Measurements from ENCODE around the gene RIMKLA. TPM values are rescaled to one million over a fixed set of nuclear protein-coding genes. Genes with fewer than 3 reads are reported as not detected.

RIMKLA gene
- total RNA-seq, 1 donor from 2014 or later: 0.27 TPM

DNA sequence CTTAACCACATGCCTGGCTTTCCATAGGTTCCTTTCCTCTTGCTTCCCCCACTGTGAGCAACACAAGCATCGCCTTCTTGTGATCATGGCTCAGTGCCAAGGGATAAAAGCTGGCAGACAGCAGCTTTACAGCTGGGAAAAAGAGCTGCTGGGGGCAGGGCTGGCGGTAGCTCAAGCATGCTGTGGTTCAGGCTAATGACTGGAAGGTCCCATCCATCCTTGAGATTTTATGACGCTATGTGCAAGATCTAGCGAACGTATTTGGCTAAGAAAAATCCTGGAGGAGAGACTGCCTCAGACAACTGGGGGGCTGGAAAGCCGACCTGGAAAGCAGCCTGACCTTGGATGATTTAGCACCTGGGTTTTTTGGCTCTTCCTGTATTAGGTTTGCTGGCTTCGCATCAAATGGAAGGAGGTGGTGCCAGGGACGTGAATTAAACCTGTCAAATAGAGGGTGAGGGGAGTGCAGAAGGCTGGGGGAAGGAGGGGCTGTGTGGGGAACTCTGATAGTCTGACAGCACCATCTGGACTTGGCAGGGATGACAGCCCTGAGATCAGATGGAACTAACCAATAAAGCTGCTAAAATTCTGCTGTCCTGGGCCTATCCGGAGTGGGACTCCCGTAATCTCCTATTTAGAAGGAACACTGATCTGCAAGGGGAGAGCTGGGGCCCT lies 40.5 kb downstream of the RIMKLA start:
- TF ChIP-seq, protein P1, sequence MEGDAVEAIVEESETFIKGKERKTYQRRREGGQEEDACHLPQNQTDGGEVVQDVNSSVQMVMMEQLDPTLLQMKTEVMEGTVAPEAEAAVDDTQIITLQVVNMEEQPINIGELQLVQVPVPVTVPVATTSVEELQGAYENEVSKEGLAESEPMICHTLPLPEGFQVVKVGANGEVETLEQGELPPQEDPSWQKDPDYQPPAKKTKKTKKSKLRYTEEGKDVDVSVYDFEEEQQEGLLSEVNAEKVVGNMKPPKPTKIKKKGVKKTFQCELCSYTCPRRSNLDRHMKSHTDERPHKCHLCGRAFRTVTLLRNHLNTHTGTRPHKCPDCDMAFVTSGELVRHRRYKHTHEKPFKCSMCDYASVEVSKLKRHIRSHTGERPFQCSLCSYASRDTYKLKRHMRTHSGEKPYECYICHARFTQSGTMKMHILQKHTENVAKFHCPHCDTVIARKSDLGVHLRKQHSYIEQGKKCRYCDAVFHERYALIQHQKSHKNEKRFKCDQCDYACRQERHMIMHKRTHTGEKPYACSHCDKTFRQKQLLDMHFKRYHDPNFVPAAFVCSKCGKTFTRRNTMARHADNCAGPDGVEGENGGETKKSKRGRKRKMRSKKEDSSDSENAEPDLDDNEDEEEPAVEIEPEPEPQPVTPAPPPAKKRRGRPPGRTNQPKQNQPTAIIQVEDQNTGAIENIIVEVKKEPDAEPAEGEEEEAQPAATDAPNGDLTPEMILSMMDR (IDR thresholded peaks at IDR 0.05): no peak
- Mint-ChIP-seq H3K27me3 (ENCODE audit: low read depth) (no peaks in the 10 kb centered on the region), H3K36me3 (ENCODE audit: low read depth) (no peaks in the 10 kb centered on the region), H3K27ac (ENCODE audit: unreplicated experiment) (peak overlapping the region; percentile 2), H3K9me3 (ENCODE audit: low read depth) (no peaks in the 10 kb centered on the region), H3K4me3 (ENCODE audit: unreplicated experiment) (peak overlapping the region; percentile 17), H3K4me1 (ENCODE audit: low read depth) (peaks cover 30% of the 10 kb centered on the region)
- DNase-seq (ENCODE audit: low spot score): no peak

DNA sequence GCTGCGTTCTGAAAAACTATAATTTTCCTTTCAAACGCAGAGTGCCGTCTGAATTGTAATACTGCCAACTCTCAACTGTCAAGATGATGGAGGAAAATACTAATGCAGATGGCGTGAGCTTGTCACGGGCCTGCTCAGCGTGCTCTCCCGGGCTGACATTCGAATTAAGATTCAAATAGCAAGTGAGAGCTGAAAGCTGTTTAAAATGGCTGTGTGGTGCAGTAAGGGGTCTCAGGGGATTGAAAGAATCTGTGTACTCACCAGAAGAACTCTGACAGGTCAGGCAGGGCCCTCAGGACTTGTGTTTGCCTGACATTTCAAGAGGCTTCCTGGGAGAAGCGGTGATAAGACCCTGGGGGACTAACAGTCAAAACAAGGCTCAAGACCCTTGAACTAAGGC lies 42.1 kb downstream of the RIMKLA start:
- DNase-seq (ENCODE audit: low spot score): no peak
- H3K27ac Mint-ChIP-seq (ENCODE audit: unreplicated experiment): no peak overlapping the region
- no peaks in the 10 kb centered on the region for H3K36me3 Mint-ChIP-seq (ENCODE audit: low read depth)
- no peaks in the 10 kb centered on the region for H3K9me3 Mint-ChIP-seq (ENCODE audit: low read depth)
- H3K4me1 Mint-ChIP-seq (ENCODE audit: low read depth): peaks cover 30% of the 10 kb centered on the region
- no peak overlapping the region for H3K4me3 Mint-ChIP-seq (ENCODE audit: unreplicated experiment)
- no peaks in the 10 kb centered on the region for H3K27me3 Mint-ChIP-seq (ENCODE audit: low read depth)
- TF ChIP-seq, protein P1 (IDR thresholded peaks at IDR 0.05): no peak

DNA sequence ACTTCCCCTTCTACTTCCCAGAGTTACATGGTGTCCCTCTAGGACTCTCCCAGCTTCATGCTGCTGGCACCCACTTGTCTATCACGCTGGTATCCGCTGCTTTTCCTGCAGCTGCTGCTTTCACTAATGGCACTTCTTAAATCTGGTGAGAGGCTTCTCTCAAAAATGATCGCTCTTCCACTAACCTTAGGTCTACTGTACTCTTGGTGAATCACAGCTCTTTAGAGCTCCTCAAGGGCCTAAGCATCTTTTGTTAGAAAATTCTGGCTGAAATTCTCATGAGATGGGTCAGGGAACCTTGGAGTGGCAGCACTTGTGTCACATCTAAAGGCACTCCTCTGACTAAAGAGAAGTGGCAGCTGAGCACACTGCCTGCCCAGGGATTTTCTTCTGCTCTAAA lies 43.1 kb downstream of the RIMKLA start:
- TF ChIP-seq, protein P1 (IDR thresholded peaks at IDR 0.05): no peak

DNA sequence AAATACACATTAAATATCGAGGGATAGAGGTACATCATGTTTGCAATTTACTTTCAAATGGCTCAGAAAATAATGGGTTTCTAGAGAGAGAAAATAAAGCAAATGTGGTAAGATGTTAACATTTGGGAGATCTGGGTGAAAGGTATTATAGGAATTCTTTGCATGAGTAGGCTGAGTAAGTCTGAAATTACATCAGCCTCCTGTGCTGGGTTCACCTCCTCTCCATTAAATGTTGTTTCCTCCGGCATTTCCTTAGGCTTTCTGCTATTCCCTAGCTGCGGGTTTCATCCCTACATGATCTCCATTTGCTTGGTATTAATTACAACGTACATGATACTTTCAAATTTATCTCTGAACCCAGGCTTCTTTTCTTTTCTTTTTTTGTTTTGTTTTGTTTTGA lies 43.6 kb downstream of the RIMKLA start:
- Mint-ChIP-seq H3K27me3 (ENCODE audit: low read depth) (no peaks in the 10 kb centered on the region), H3K4me1 (ENCODE audit: low read depth) (peaks cover 30% of the 10 kb centered on the region), H3K36me3 (ENCODE audit: low read depth) (no peaks in the 10 kb centered on the region), H3K9me3 (ENCODE audit: low read depth) (no peaks in the 10 kb centered on the region), H3K27ac (ENCODE audit: unreplicated experiment) (peak overlapping the region; percentile 76), H3K4me3 (ENCODE audit: unreplicated experiment) (no peak overlapping the region)
- TF ChIP-seq, protein P1 (IDR thresholded peaks at IDR 0.05): no peak
- DNase-seq (ENCODE audit: low spot score): no peak

More for the DNA sequence above, 43.1 kb downstream of the RIMKLA start:
- no peaks in the 10 kb centered on the region for H3K36me3 Mint-ChIP-seq (ENCODE audit: low read depth)
- no peak overlapping the region for H3K4me3 Mint-ChIP-seq (ENCODE audit: unreplicated experiment)
- no peaks in the 10 kb centered on the region for H3K9me3 Mint-ChIP-seq (ENCODE audit: low read depth)
- no peak for DNase-seq (ENCODE audit: low spot score)
- H3K27ac Mint-ChIP-seq (ENCODE audit: unreplicated experiment): no peak overlapping the region
- H3K4me1 Mint-ChIP-seq (ENCODE audit: low read depth): peaks cover 30% of the 10 kb centered on the region
- H3K27me3 Mint-ChIP-seq (ENCODE audit: low read depth): no peaks in the 10 kb centered on the region

DNA sequence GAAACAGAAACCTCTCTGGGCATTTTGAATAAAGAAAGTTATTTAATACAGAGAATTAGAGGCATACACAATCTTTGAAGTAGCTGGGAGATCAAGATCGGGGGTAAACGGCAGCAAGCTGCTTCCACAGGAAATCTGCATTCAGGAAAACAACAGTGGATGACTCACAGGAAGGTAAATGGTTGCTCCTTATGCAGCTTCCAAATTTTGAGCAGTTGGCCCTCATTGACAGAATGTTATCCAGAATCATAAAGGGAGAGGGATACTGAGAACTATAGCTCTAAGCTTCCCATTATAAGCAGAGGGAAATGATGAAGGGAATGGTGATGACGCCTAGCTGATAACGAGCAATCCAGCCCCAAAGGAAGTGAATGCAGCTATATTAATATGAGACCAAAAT lies 46.6 kb downstream of the RIMKLA start:
- DNase-seq (ENCODE audit: low spot score): no peak
- TF ChIP-seq, protein P1 (IDR thresholded peaks at IDR 0.05): no peak
- H3K27ac Mint-ChIP-seq (ENCODE audit: unreplicated experiment): no peak overlapping the region
- no peak overlapping the region for H3K4me3 Mint-ChIP-seq (ENCODE audit: unreplicated experiment)
- H3K9me3 Mint-ChIP-seq (ENCODE audit: low read depth): no peaks in the 10 kb centered on the region
- H3K4me1 Mint-ChIP-seq (ENCODE audit: low read depth): peaks cover 19% of the 10 kb centered on the region
- peaks cover 2% of the 10 kb centered on the region for H3K27me3 Mint-ChIP-seq (ENCODE audit: low read depth)
- no peaks in the 10 kb centered on the region for H3K36me3 Mint-ChIP-seq (ENCODE audit: low read depth)

Measured in chondrocyte (in vitro differentiated cells).